H1 (cell line): Measurements from ENCODE around the gene RNU5D-1. TPM values are rescaled to one million over a fixed set of nuclear protein-coding genes. Genes with fewer than 3 reads are reported as not detected.

ENCODE experiments used
- CTCF ChIA-PET: fragments of 300-600 bp; sonication (Branson Sonifier 250); formaldehyde crosslinking; loops from one replicate; lab custom pipeline; 2021; ENCODE audit not compliant: partially characterized antibody; lab: Charles Lee
- POLR2A ChIA-PET: fragments of 300-600 bp; sonication (Branson Sonifier 250); formaldehyde crosslinking; loops from one replicate; lab custom pipeline; 2021; ENCODE audit warnings: inconsistent platforms; ENCODE audit not compliant: partially characterized antibody; lab: Charles Lee
- DNase-seq, 2 experiments: peaks; one replicate each; pipeline versions ENCODE4 v3.0.0 to v3.0.0-alpha.2; 2010 to 2022; ENCODE audit warnings: low spot score in 2 of 2, low read depth in 1 of 2, mixed read lengths in 1 of 2
- FAIRE-seq: peaks from 2 replicates; lab custom pipeline; 2011; peaks lifted over from hg19 to GRCh38; lab: Jason Lieb, UNC
- H2AFZ ChIP-seq: 2 replicates; pipeline ENCODE4 v1.8.1; 2012; ENCODE audit warnings: low read length, inconsistent platforms
- H2AK5ac ChIP-seq: 2 replicates; pipeline ENCODE4 v1.6.1; 2013; ENCODE audit warnings: low read depth, low read length
- H2BK120ac ChIP-seq: replicated peaks from 2 replicates; pipeline ENCODE3; 2013; ENCODE audit warnings: low read depth, low read length, inconsistent platforms
- H2BK12ac ChIP-seq: 2 replicates; pipeline ENCODE4 v1.6.1; 2013; ENCODE audit warnings: low read depth, low read length
- H2BK15ac ChIP-seq: 2 replicates; pipeline ENCODE4 v1.6.1; 2013; ENCODE audit warnings: low read length
- H2BK20ac ChIP-seq: 2 replicates; pipeline ENCODE4 v1.6.1; 2013; ENCODE audit warnings: low read length
- H2BK5ac ChIP-seq: 2 replicates; pipeline ENCODE4 v1.6.1; 2013; ENCODE audit warnings: low read depth, low read length
- H3K14ac ChIP-seq: 2 replicates; pipeline ENCODE4 v1.6.1; 2013; ENCODE audit warnings: inconsistent platforms; ENCODE audit not compliant: insufficient read length
- H3K18ac ChIP-seq: 2 replicates; pipeline ENCODE4 v1.6.1; 2013; ENCODE audit warnings: low read length; ENCODE audit errors: extremely low read depth
- H3K23ac ChIP-seq: 2 replicates; pipeline ENCODE4 v1.6.1; 2013; ENCODE audit warnings: inconsistent platforms; ENCODE audit not compliant: insufficient read length
- H3K23me2 ChIP-seq: 2 replicates; pipeline ENCODE4 v1.6.1; 2013; ENCODE audit warnings: low read depth, low read length
- H3K27ac ChIP-seq: 2 replicates; pipeline ENCODE4 v1.6.1; 2011; ENCODE audit warnings: low read depth, low read length, inconsistent platforms
- H3K27me3 ChIP-seq, 4 experiments: replicated peaks in 1 of 4; 1 replicate in 1 of 4; 2 replicates in 3 of 4; pipeline versions ENCODE4 v1.6.1 to v1.8.1; 2011 to 2013; ENCODE audit warnings: low read length in 3 of 4, mild to moderate bottlenecking in 3 of 4, inconsistent platforms in 2 of 4, mixed read lengths in 2 of 4, moderate library complexity in 1 of 4; ENCODE audit not compliant: control insufficient read depth in 3 of 4, insufficient read depth in 3 of 4; ENCODE audit errors: extremely low read depth in 1 of 4
- H3K36me3 ChIP-seq, 4 experiments: 2 replicates each; pipeline versions ENCODE4 v1.6.1 to v1.8.1; 2011 to 2013; ENCODE audit warnings: mild to moderate bottlenecking in 4 of 4, low read length in 3 of 4, moderate library complexity in 2 of 4, control low read depth in 1 of 4, inconsistent platforms in 1 of 4; ENCODE audit not compliant: insufficient read depth in 4 of 4, control insufficient read depth in 2 of 4
- H3K4ac ChIP-seq: replicated peaks from 2 replicates; pipeline ENCODE3; 2013; ENCODE audit warnings: low read length, low read depth, mixed read lengths, inconsistent platforms; ENCODE audit not compliant: insufficient read length
- H3K4me1 ChIP-seq, 4 experiments: replicated peaks in 1 of 4; 1 replicate in 1 of 4; 2 replicates in 3 of 4; pipeline versions ENCODE4 v1.6.1 to v1.8.1; 2011 to 2013; ENCODE audit warnings: low read length in 3 of 4, inconsistent platforms in 2 of 4, mixed read lengths in 1 of 4; ENCODE audit not compliant: insufficient read depth in 4 of 4, control insufficient read depth in 3 of 4
- H3K4me2 ChIP-seq, 2 experiments: 2 replicates each; pipeline versions ENCODE4 v1.6.1 to v1.8.1; 2011 to 2013; ENCODE audit warnings: low read depth in 2 of 2, low read length in 2 of 2, control low read depth in 1 of 2, inconsistent platforms in 1 of 2, mild to moderate bottlenecking in 1 of 2; ENCODE audit not compliant: insufficient read depth in 1 of 2
- H3K4me3 ChIP-seq, 4 experiments: fragments of 200-600, 300-600 bp in 1 of 4; sonication (generic), shearing (Covaris generic), sonication (Bioruptor Twin) in 1 of 4; 2 replicates each; pipeline versions ENCODE4 v1.5.1 to v1.8.1; 2011 to 2016; ENCODE audit warnings: low read length in 4 of 4, low read depth in 3 of 4, control low read depth in 2 of 4, inconsistent platforms in 2 of 4, mild to moderate bottlenecking in 2 of 4, mixed read lengths in 1 of 4, moderate library complexity in 1 of 4; ENCODE audit not compliant: insufficient read depth in 2 of 4; ENCODE audit errors: extremely low read depth in 1 of 4
- H3K56ac ChIP-seq: replicated peaks from 2 replicates; pipeline ENCODE3; 2013; ENCODE audit warnings: low read depth, mild to moderate bottlenecking, mixed read lengths, low read length, inconsistent platforms; ENCODE audit not compliant: insufficient read length
- H3K79me1 ChIP-seq: 2 replicates; pipeline ENCODE4 v1.6.1; 2013; ENCODE audit warnings: low read depth, low read length, control low read depth
- H3K79me2 ChIP-seq, 2 experiments: 2 replicates each; pipeline versions ENCODE4 v1.6.1 to v1.8.1; 2012 to 2013; ENCODE audit warnings: low read length in 2 of 2, mild to moderate bottlenecking in 2 of 2, inconsistent platforms in 1 of 2; ENCODE audit not compliant: insufficient read depth in 2 of 2, control insufficient read depth in 1 of 2
- H3K9ac ChIP-seq, 4 experiments: replicated peaks in 1 of 4; 1 replicate in 1 of 4; 2 replicates in 3 of 4; pipeline versions ENCODE4 v1.6.1 to v1.8.1; 2011 to 2013; ENCODE audit warnings: low read depth in 3 of 4, low read length in 3 of 4, control low read depth in 2 of 4, mild to moderate bottlenecking in 2 of 4, moderate library complexity in 2 of 4, inconsistent platforms in 1 of 4; ENCODE audit errors: extremely low read depth in 1 of 4
- H3K9me3 ChIP-seq, 2 experiments: 2 replicates each; pipeline versions ENCODE4 v1.6.1 to v1.8.1; 2012 to 2013; ENCODE audit warnings: mild to moderate bottlenecking in 2 of 2, moderate library complexity in 2 of 2, control low read depth in 1 of 2, inconsistent platforms in 1 of 2, low read depth in 1 of 2, low read length in 1 of 2, mixed read lengths in 1 of 2; ENCODE audit not compliant: insufficient read depth in 2 of 2
- H4K20me1 ChIP-seq, 2 experiments: replicated peaks in 1 of 2; 2 replicates each; pipeline versions ENCODE3 to v1.8.1; 2011 to 2013; ENCODE audit warnings: inconsistent platforms in 2 of 2, low read length in 2 of 2, mild to moderate bottlenecking in 1 of 2; ENCODE audit not compliant: insufficient read depth in 2 of 2, control insufficient read depth in 1 of 2
- H4K5ac ChIP-seq: 2 replicates; pipeline ENCODE4 v1.6.1; 2013; ENCODE audit warnings: low read length, low read depth, mixed read lengths, inconsistent platforms; ENCODE audit not compliant: insufficient read length
- H4K8ac ChIP-seq: 2 replicates; pipeline ENCODE4 v1.8.0; 2013; ENCODE audit warnings: mild to moderate bottlenecking, moderate library complexity, low read length, inconsistent platforms; ENCODE audit not compliant: insufficient read depth; ENCODE audit errors: extremely low read depth
- H4K91ac ChIP-seq: replicated peaks from 2 replicates; pipeline ENCODE3; 2013; ENCODE audit warnings: low read length, mixed read lengths, inconsistent platforms; ENCODE audit not compliant: insufficient read length
- EZH2 ChIP-seq: fragments of 200-600 bp; sonication (generic); IDR thresholded peaks from 2 replicates; pipeline ENCODE4 v1.7.1; 2012; ENCODE audit warnings: low read depth, mild to moderate bottlenecking, moderate library complexity, low read length, inconsistent platforms; ENCODE audit not compliant: severe bottlenecking
- HDAC2 ChIP-seq, 2 experiments: fragments of 300-600 bp in 1 of 2; sonication (generic) in 1 of 2; IDR thresholded peaks; 2 replicates each; pipeline ENCODE4 v1.6.1; 2011 to 2012; ENCODE audit warnings: low read depth in 2 of 2, low read length in 2 of 2, mild to moderate bottlenecking in 2 of 2, moderate library complexity in 2 of 2, borderline replicate concordance in 1 of 2, inconsistent platforms in 1 of 2
- POU5F1 ChIP-seq: IDR thresholded peaks from 2 replicates; pipeline ENCODE4 v1.6.1; 2011; ENCODE audit warnings: low read depth, mild to moderate bottlenecking, low read length, moderate library complexity
- SP2 ChIP-seq: IDR thresholded peaks from 2 replicates; pipeline ENCODE4 v1.6.1; 2012; ENCODE audit warnings: mild to moderate bottlenecking, low read length, inconsistent platforms
- WGBS, 2 experiments: shearing (Covaris generic) in 1 of 2; methylation state at CpG; one replicate each; pipeline versions ENCODE4 v1.1.6 to v1.1.7; 2013 to 2015; ENCODE audit warnings: low lambda C conversion rate in 2 of 2, mixed read lengths in 2 of 2, inconsistent platforms in 1 of 2, low coverage in 1 of 2, missing lambda C conversion rate in 1 of 2; ENCODE audit not compliant: insufficient replicate concordance in 2 of 2, insufficient coverage in 1 of 2, insufficient read length in 1 of 2; ENCODE audit errors: extremely low coverage in 1 of 2, missing lambda C conversion rate in 1 of 2; 5-methylcytosine and 5-hydroxymethylcytosine counted together
- polyA plus RNA-seq, 7 experiments: library from polyadenylated mRNA; depleted of rRNA in 3 of 7; stranded (reverse) in 5 of 7; unstranded in 2 of 7; fragments of >200 nt in 5 of 7; fragments of 200-250 nt in 2 of 7; gene quantifications; 1 replicate in 5 of 7; 2 replicates in 1 of 7; 4 replicates in 1 of 7; pipeline versions ENCODE4 v1.2.1 to v1.2.3, GENCODE V29; 2011 to 2013; ENCODE audit warnings: missing spikeins in 2 of 7, mixed read lengths in 2 of 7
- total RNA-seq: library from RNA; stranded (reverse); fragmentation: NEBNext Ultra II Directional; extraction: Animal tissue kit (Norgen Biotek cat#: 25700); gene quantifications from 2 replicates; pipeline ENCODE4 v1.2.1, GENCODE V29; 2021

RNU5D-1 gene
- total and polyA plus RNA-seq, 2 of the 8 experiments (the other 6 are each of a cell fraction or from before 2014, with no cell fraction given), result under 0.01 TPM; not detected in 1

GRCh38 chr1:44689447-44689765 lies 41.6 kb downstream of the RNU5D-1 start:
- Histone ChIP-seq H2BK15ac (no peak overlapping the region), H3K9me3 (no peaks in the 10 kb centered on the region), H3K56ac (no peak overlapping the region), H3K4me1 (peaks cover 0 to 9% (median 4%) of the 10 kb centered on the region in 4 experiments; a peak in 3 of 7 replicates), H2BK20ac (no peak overlapping the region), H3K4me2 (no peak overlapping the region), H3K23ac (no peak overlapping the region), H4K91ac (no peak overlapping the region), H3K23me2 (no peaks in the 10 kb centered on the region), H3K27me3 (no peaks in the 10 kb centered on the region), H2BK120ac (no peak overlapping the region), H3K4me3 (no peak overlapping the region), H3K14ac (no peak overlapping the region), H4K8ac (no peak overlapping the region), H3K79me2 (no peaks in the 10 kb centered on the region), H2BK5ac (no peak overlapping the region), H2AFZ (no peak overlapping the region), H4K20me1 (no peaks in the 10 kb centered on the region), H3K4ac (no peak overlapping the region), H2BK12ac (no peak overlapping the region), H3K27ac (no peak overlapping the region), H4K5ac (no peak overlapping the region), H2AK5ac (no peak overlapping the region)
- POLR2A ChIA-PET, result interaction anchor here (0.7 kb wide), 1 partner anchor 10 kb away, joined by 3 read pairs; no protein-coding TSS in a partner anchor
- FAIRE-seq (no peak), DNase-seq (no peak)
- 81% methylated on average over 3 of the region's 3 CpGs; no CpG with 5 or more reads in 1 of the 2 experiments for WGBS, 2 experiments
- TF ChIP-seq SP2, result no peak
- peak; percentile 69; the same call in 1 of the 2 replicates for TF ChIP-seq POU5F1
- TF ChIP-seq HDAC2 (IDR thresholded peaks at IDR 0.05; ENCODE audit: borderline replicate concordance in 1 of 2, low read depth in 2 of 2, low read length in 2 of 2), result 0 out of 4 replicates have a peak, but pooled peaks of 1 of the 2 experiments have one; percentile 49
- TF ChIP-seq EZH2, result no peak
- TF ChIP-seq, all 59 proteins: peak for 2
- CTCF ChIA-PET, result interaction anchor here (1.0 to 2.0 kb wide), 2 partner anchors 18 to 37 kb away, joined by 3 to 6 read pairs; no protein-coding TSS in a partner anchor
- no peak overlapping the region for H3K9ac ChIP-seq
- H3K79me1 ChIP-seq, result no peaks in the 10 kb centered on the region
- H3K36me3 ChIP-seq, result no peaks in the 10 kb centered on the region
- H3K18ac ChIP-seq, result no peak overlapping the region
